ENCODE results near the gene MC5R.

- TF ChIP-seq CTCF (IDR thresholded peaks at IDR 0.05) (no peak), POLR2A (IDR thresholded peaks at IDR 0.05) (no peak)
These were observed 49.0 kb downstream of the MC5R start for GRCh38 chr18:13872932-13873331.
